ENCODE data around the gene SYNPR. TPM values are rescaled to one million over a fixed set of nuclear protein-coding genes. Genes with fewer than 3 reads are reported as not detected.

The SYNPR gene
- total RNA-seq, 1 donor from 2014 or later: not detected

DNA sequence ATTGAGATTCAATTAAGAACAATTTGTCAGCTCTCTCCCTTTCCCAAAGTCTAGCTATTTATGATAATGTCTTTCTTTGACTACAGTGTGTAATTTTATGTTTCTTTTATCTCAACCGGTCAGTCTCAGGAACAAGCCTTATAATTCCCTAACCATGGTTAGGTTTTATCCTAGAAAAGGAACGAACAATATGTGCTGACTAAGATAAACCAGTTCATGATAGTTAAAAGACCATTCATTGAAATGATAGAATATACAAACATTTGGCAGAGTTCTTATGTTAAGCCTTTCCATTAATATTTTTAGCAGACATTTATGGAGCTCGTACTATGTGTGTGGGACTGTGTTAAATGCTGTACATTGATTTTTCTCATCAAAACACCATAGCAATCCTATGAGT is 106.3 kb downstream of the SYNPR start:
- no peaks in the 10 kb centered on the region for H3K36me3 Mint-ChIP-seq (ENCODE audit: low read depth, unreplicated experiment)
- no peak overlapping the region for H3K27ac Mint-ChIP-seq (ENCODE audit: unreplicated experiment)
- no peak for DNase-seq (ENCODE audit: low spot score)
- TF ChIP-seq, protein P1, sequence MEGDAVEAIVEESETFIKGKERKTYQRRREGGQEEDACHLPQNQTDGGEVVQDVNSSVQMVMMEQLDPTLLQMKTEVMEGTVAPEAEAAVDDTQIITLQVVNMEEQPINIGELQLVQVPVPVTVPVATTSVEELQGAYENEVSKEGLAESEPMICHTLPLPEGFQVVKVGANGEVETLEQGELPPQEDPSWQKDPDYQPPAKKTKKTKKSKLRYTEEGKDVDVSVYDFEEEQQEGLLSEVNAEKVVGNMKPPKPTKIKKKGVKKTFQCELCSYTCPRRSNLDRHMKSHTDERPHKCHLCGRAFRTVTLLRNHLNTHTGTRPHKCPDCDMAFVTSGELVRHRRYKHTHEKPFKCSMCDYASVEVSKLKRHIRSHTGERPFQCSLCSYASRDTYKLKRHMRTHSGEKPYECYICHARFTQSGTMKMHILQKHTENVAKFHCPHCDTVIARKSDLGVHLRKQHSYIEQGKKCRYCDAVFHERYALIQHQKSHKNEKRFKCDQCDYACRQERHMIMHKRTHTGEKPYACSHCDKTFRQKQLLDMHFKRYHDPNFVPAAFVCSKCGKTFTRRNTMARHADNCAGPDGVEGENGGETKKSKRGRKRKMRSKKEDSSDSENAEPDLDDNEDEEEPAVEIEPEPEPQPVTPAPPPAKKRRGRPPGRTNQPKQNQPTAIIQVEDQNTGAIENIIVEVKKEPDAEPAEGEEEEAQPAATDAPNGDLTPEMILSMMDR (IDR thresholded peaks at IDR 0.05; ENCODE audit: unreplicated experiment): no peak
- peaks cover 12% of the 10 kb centered on the region for H3K4me1 Mint-ChIP-seq (ENCODE audit: unreplicated experiment)
- H3K27me3 Mint-ChIP-seq (ENCODE audit: unreplicated experiment): peaks cover 2% of the 10 kb centered on the region
- H3K4me3 Mint-ChIP-seq (ENCODE audit: unreplicated experiment): no peak overlapping the region
- H3K9me3 Mint-ChIP-seq (ENCODE audit: unreplicated experiment): no peaks in the 10 kb centered on the region

DNA sequence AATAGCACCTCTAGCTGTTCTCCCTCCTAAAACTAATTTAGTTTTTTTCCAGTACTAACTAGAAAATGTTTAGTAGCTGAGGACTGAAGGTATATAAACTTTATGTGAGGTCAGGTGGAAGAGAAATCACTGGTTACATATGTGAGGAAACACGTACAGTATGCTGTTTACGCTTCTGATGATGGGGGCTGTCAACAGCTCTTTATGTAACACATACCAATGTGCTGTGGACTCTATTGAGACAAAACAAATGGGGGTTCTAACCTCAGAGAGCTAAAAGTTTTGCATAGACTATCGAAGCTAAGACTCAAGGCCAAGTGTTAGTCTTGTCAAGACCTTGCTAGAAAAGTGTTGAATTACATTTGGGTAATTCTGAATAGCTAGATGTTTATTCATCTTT is 107.5 kb downstream of the SYNPR start:
- TF ChIP-seq, protein P1 (IDR thresholded peaks at IDR 0.05; ENCODE audit: unreplicated experiment): no peak
- Mint-ChIP-seq H3K4me3 (ENCODE audit: unreplicated experiment) (no peak overlapping the region), H3K27ac (ENCODE audit: unreplicated experiment) (no peak overlapping the region), H3K36me3 (ENCODE audit: low read depth, unreplicated experiment) (no peaks in the 10 kb centered on the region), H3K9me3 (ENCODE audit: unreplicated experiment) (no peaks in the 10 kb centered on the region), H3K4me1 (ENCODE audit: unreplicated experiment) (peaks cover 12% of the 10 kb centered on the region), H3K27me3 (ENCODE audit: unreplicated experiment) (peaks cover 2% of the 10 kb centered on the region)
- no peak for DNase-seq (ENCODE audit: low spot score)

DNA sequence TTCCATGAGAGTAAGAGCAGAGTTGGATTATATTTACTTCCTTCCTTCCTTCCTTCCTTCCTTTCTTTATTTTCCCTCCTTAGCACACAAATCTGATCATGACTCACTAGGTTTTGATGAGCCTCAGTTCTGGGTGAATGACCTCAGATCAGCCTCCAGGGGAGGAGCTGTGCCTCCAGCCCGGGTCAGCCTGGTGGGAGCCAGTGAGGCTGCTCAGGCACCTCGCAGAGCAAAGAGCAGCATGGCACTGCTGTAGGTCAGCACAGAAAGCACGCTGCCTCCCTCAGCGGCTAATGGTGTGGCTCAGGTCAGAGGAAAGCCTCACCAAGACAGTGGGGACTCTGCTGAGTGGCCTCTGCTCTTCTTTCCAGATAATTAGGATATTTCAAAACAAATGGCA is 108.5 kb downstream of the SYNPR start:
- TF ChIP-seq, protein P1 (IDR thresholded peaks at IDR 0.05; ENCODE audit: unreplicated experiment): no peak
- Mint-ChIP-seq H3K9me3 (ENCODE audit: unreplicated experiment) (no peaks in the 10 kb centered on the region), H3K4me1 (ENCODE audit: unreplicated experiment) (peaks cover 11% of the 10 kb centered on the region), H3K27me3 (ENCODE audit: unreplicated experiment) (peaks cover 2% of the 10 kb centered on the region), H3K27ac (ENCODE audit: unreplicated experiment) (no peak overlapping the region), H3K36me3 (ENCODE audit: low read depth, unreplicated experiment) (no peaks in the 10 kb centered on the region), H3K4me3 (ENCODE audit: unreplicated experiment) (no peak overlapping the region)
- peak; percentile 5 for DNase-seq (ENCODE audit: low spot score)

DNA sequence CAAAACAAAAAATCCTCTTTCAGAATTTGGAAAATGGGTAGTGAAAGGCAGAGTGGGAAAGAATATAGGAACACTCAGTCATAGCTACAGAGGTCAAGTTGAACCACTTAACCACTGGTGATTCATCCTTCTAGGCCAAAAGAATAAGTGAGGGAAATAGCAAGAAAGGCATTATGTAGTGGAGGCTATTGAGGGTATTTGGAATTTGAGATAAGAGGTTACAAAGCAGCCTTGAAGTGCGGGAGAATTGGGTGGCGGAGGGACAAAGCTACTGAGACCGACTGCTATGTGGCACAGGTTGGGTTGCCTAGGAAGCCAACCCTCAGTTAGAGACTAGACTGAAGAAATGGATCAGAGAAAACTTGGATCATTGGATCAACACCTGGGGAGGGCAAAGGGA is 109.5 kb downstream of the SYNPR start:
- H3K4me3 Mint-ChIP-seq (ENCODE audit: unreplicated experiment): no peak overlapping the region
- H3K27me3 Mint-ChIP-seq (ENCODE audit: unreplicated experiment): peaks cover 2% of the 10 kb centered on the region
- peaks cover 9% of the 10 kb centered on the region for H3K4me1 Mint-ChIP-seq (ENCODE audit: unreplicated experiment)
- H3K36me3 Mint-ChIP-seq (ENCODE audit: low read depth, unreplicated experiment): no peaks in the 10 kb centered on the region
- TF ChIP-seq, protein P1 (IDR thresholded peaks at IDR 0.05; ENCODE audit: unreplicated experiment): no peak
- no peaks in the 10 kb centered on the region for H3K9me3 Mint-ChIP-seq (ENCODE audit: unreplicated experiment)
- H3K27ac Mint-ChIP-seq (ENCODE audit: unreplicated experiment): no peak overlapping the region
- no peak for DNase-seq (ENCODE audit: low spot score)

DNA sequence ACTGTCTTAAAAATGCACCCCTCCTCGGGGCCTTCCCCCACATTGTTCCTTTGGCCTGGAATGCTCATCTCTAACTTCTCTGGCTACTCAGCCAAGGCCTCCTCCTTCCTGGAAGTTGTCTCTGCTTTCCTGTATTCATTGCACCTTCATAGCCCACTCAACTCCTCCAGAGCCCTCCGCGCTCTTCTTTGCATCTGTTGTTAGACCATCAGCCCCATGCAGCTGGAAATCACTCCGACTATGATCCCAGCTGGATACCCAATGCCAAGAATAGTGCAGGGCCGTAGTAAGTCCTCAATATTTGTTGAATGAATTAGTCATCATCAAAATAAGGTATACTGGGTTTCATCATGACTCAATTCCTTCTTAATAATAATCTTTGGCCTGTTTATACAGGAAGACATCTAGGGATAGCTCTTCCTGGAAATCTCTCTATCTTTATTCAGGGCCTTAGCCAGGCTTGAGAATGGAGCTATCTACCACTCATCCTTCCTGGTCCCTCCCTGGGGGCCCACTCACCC is 112.7 kb downstream of the SYNPR start:
- Mint-ChIP-seq H3K27me3 (ENCODE audit: unreplicated experiment) (no peaks in the 10 kb centered on the region), H3K4me3 (ENCODE audit: unreplicated experiment) (no peak overlapping the region), H3K9me3 (ENCODE audit: unreplicated experiment) (no peaks in the 10 kb centered on the region), H3K36me3 (ENCODE audit: low read depth, unreplicated experiment) (no peaks in the 10 kb centered on the region), H3K4me1 (ENCODE audit: unreplicated experiment) (peaks cover 9% of the 10 kb centered on the region), H3K27ac (ENCODE audit: unreplicated experiment) (no peak overlapping the region)
- no peak for DNase-seq (ENCODE audit: low spot score)
- TF ChIP-seq, protein P1 (IDR thresholded peaks at IDR 0.05; ENCODE audit: unreplicated experiment): no peak

All from endothelial cell (in vitro differentiated cells).